GM03348 (cell line): ENCODE measurements around the gene TNFAIP1.
"Not testable (repeated sequence)": the region's sequence is repeated elsewhere in the genome, so short reads cannot be mapped to it uniquely, and the experiment has no call there.

Source experiments
- DNase-seq: peaks from one replicate; pipeline ENCODE4 v3.0.0; 2012; ENCODE audit warnings: low spot score

TNFAIP1 gene

GRCh38 chr17:28324781-28325180 is 10.8 kb upstream of the TNFAIP1 start:
- no peak for DNase-seq

DNA sequence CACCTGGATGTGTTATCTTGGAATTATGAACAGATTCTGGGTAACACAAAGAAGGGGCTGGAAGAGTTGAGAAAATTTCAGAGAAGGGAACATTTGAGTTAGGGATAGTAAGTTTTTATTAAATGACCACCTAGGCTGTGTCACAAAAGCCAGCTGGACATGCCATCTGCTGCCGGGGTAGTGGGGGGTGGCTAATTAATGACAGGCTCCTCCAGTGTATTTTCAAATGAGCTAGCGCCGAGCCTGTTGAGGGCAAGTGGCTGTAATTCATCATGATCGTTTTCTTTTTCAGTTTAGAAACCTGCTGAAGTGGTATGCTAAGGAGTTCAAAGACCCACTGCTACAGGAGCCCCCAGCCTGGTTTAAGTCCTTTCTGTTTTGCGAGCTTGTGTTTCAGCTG is 10.3 kb upstream of the TNFAIP1 start:
- no peak for DNase-seq

GRCh38 chr17:28326114-28326513 is 9.4 kb upstream of the TNFAIP1 start:
- no peak for DNase-seq

DNA sequence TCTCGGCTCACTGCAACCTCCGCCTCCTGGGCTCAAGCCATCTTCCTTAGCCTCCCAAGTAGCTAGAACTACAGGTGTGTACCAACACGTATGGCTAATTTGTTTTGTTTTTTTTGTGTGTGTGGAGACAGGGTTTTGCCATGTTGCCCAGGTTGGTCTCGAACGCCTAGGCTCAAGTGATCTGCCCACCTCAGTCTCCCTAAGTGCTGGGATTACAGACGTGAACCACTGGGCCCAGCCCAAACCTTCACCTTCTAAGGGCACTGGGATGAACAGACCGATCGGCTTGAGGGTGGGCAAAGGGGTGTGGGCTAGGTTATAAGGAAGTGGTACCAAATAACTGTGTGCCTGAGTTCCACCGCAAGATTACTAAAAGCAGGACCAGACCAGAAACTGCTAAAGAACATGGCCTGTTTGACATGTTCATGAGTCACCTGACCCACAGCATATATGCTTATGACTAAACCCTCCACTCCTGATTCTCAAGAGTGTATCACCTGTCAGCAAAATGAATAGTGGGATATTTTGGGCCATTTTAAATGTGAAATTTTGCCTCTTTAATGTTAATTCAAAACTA is 8.4 kb upstream of the TNFAIP1 start:
- DNase-seq, result no peak

- DNase-seq, result no peak
Observed at GRCh38 chr17:28327709-28328108, 7.9 kb upstream of the TNFAIP1 start.

- no peak for DNase-seq
Observed at GRCh38 chr17:28328325-28328724, 7.2 kb upstream of the TNFAIP1 start.

- no peak for DNase-seq
Observed at GRCh38 chr17:28330671-28331070, 4.9 kb upstream of the TNFAIP1 start.

DNA sequence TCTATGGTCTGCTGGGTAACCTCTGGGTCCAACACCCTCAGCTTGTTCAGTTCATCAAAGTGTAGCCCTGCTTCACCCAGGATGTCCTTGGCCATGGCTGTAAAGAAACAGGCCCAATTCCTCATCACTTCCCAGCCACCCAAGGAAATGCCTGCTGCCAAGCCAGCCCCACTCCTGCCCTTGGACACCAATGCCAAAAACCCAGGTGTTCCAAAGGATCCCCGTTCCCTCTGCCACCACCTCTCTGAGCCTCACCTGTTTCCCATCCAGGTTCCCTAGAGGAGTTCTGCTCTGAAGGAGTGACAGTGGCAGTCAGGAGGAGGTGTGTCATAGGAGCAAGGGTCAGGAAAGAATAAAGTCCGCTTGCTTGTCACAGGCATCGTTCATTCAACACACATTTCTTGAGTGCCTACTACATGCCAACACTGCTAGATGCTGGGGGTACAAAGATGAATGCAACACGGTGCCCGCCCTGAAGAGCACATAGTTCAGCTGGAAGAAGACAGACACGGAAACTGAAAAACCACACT is 3.6 kb upstream of the TNFAIP1 start:
- DNase-seq, result no peak

GRCh38 chr17:28333083-28333746 is 2.3 kb upstream of the TNFAIP1 start:
- DNase-seq, result no peak

DNA sequence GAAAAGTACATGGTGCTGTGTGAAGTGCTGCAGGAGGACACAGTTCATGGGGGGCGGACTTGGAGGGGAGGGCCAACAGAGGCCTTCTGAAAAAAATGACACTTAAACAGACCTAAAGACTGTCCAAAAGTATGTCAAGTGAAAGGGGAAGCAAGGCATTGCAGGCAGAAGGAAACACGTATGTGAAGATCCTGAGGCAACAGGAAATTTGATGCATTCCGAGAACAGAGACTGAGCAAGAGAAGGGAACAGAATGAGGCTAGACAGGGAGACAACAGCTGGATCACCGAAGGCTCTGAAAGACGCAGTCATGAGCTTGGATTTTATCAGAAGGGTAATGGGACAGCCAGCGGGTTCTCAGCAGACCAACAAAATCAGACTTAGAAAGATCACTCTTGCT is 1.4 kb upstream of the TNFAIP1 start:
- DNase-seq, result no peak

- DNase-seq, result no peak
Observed at GRCh38 chr17:28334666-28335200, 828 bp upstream of the TNFAIP1 start.

DNA sequence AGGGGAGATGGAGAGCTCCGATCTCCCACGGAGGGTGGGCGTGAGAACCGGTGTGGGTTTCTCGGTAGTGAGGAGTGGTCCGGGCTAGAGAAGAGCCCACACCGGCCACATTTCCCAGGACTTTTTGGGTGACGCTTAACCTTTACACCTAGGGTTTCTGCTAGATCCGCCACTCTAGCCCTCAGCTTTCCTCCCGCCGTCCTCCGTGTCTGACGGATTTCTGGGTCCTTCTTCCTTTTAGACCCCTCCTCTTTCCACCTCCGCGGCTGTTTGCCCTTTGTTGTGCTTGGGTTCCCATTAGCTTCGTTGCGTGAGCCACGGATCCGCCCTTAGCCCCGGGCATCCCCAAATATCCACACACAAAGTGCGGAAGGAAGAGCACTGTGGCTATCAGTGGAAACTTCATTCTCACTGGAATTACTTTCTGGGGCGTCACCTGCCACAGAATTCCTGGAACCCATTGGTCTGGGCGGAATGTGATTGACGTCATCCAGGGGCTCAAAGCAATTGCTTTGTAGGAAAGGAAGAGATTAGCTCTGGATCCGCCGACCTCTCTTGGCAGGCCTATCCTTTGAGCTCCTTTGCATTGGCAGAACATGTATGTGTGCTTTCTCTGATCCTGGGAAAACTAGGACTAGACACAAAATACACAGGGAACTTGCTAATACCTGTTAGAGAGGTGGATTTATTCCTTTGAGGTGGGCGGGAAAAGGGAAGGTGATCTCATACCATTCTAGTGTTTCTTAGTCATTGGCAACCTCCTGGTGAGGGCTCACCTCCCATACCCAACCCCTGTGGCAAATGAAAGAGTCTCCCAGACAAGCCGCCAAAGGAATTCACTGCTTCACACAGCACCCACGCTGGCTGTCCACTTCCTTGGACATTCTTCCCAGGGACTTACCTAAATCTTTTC is 654 bp downstream of the TNFAIP1 start:
- peak; percentile 72 for DNase-seq

DNA sequence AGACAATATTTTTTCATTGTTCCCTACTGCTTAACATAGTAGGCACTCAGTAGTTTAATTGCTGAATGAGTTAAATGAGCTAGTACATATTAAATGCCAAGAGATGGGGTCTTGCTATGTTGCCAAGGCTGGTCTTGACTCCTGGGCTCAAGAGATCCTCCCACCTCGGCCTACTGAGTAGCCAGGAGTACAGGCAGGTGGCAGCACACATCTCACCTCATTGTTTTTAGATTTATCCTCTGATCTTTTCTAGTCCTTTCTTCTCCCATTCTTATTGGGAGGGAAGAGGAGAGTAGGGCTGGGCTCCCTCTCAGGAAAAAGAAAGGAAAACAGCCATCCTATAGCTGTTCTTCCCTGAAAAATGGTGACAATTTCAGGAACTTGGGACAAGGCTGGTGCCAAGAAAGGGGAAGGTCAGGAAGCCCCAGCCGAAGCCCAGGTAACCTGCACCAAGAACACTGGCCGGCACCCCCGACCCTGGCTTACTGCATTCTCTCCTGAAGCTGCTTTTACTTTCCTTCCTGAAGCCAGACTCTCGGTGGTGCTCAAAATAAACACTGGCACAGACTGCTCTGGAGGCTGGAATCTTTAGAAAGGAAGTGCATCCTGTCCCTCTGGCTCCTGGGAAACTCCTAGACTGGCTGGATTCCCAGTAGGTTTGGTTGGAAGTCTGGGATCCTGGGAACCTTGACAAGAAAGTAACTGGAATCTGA is 2.7 kb downstream of the TNFAIP1 start:
- peak; percentile 29 for DNase-seq

DNA sequence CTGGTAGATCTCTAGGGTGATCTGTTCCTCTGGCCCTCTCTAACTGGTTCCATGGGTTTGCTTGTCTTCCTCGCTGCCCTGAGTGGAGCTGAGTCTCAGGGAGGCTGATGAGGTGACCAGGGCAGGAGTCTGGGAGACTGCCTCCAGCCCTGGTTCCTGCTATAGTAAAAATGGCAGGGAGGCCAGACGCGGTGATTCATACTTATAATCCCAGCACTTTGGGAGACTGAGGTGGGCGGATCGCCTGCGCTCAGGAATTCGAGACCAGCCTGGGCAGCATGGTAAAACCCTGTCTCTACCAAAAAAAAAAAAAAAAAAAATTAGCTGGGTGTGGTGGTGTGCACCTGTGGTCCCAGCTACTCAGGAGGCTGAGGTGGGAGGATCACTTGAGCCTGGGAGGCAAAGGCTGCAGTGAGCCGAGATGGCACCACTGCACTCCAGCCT is 3.2 kb downstream of the TNFAIP1 start:
- DNase-seq, result not testable (repeated sequence)

GRCh38 chr17:28339431-28339830 is 3.9 kb downstream of the TNFAIP1 start:
- no peak for DNase-seq

DNA sequence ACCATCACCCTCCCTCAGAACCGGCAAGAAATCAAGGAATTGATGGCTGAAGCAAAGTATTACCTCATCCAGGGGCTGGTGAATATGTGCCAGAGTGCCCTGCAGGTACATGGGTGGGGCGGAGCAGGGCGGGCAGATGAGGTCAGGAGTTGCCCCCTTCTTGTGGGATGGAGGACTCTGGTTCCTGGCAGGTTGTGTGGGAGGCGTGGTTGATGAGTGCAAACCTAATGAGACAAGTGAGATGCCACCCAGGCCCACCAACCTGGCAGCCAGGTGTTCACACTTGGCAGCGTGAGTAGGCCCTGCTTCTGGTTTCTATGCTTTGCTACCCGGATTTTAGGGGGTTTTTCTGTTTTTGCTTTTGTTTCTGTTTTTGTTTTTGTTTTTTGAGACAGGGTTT is 4.8 kb downstream of the TNFAIP1 start:
- DNase-seq, result no peak

DNA sequence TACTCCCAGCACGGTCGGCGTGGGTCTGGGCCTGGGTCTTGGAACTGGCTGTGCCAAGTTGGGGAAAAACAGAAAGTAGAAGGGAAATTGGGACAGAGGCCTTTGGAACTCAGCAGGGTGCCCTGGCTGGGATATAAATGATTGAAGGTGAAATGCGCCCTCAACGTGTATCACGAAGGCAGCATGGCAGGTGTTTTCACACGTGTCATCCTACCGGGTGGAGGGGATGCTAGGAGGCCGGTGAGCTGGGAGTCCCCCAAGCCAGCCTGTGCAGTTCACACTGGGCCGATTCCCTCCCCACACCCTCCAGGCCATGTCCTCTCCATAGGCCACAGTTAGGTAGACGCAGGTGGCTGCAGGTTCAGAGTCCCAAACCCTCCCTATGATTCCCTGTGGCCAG is 6.0 kb downstream of the TNFAIP1 start:
- no peak for DNase-seq

DNA sequence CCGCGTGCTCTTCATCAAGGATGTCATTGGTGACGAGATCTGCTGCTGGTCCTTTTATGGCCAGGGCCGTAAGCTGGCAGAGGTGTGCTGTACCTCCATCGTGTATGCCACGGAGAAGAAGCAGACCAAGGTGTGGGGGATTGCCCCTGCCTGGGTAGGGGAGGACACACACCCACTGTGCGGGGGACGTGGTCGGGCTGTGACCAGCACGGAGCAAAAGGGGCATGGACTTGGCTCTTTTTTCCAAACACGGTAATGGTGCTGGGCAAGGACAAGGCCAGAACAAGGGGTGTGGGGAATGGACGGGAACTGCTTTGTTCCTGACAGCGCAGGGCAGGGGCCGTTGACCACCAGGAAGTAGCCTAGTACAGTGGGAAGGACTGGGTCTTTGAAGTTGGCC is 6.8 kb downstream of the TNFAIP1 start:
- no peak for DNase-seq

GRCh38 chr17:28343491-28343932 is 8.0 kb downstream of the TNFAIP1 start:
- no peak for DNase-seq

DNA sequence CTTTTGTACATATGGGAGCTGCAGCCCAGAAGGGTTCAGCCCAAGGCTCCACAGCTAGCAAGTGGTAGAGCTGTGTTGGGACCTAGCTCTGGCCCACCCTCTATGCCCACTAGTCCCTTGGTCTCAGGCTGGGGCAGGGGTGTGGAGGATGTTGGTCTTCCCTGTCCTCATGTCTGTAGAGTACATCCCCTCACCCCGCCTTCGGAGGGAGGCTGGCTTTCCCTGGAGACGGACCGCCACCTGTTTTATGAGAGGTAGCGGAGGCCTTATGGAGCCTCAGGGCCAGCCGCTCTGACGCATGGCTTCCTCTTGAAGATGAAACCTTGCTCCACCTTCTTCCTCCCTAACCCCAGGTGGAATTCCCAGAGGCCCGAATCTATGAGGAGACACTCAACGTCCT is 8.4 kb downstream of the TNFAIP1 start:
- no peak for DNase-seq

DNA sequence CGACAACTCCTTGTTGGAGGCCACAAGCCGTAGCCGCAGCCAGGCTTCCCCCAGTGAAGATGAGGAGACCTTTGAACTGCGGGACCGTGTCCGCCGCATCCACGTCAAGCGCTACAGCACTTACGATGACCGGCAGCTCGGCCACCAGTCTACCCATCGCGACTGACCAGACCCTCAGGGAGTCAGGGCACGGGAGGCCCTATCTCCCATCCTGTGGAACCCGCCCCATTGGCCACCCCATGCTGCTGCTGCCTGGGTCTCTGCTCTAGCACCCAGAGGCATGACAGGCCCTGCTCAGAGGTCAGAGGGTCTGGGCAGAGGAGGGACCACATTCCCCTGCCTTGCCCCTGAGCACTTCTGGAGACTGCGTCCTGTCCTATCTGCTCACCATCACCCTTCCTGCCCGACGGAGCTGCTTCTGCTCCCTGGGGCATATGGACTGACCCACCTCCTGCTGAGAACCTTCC is 8.9 kb downstream of the TNFAIP1 start:
- no peak for DNase-seq
